ENCODE results near the gene SPECC1L. TPM values are rescaled to one million over a fixed set of nuclear protein-coding genes. Genes with fewer than 3 reads are reported as not detected.

The SPECC1L gene
- total RNA-seq, 1 experiment from 2014 or later = 52.2 TPM

DNA sequence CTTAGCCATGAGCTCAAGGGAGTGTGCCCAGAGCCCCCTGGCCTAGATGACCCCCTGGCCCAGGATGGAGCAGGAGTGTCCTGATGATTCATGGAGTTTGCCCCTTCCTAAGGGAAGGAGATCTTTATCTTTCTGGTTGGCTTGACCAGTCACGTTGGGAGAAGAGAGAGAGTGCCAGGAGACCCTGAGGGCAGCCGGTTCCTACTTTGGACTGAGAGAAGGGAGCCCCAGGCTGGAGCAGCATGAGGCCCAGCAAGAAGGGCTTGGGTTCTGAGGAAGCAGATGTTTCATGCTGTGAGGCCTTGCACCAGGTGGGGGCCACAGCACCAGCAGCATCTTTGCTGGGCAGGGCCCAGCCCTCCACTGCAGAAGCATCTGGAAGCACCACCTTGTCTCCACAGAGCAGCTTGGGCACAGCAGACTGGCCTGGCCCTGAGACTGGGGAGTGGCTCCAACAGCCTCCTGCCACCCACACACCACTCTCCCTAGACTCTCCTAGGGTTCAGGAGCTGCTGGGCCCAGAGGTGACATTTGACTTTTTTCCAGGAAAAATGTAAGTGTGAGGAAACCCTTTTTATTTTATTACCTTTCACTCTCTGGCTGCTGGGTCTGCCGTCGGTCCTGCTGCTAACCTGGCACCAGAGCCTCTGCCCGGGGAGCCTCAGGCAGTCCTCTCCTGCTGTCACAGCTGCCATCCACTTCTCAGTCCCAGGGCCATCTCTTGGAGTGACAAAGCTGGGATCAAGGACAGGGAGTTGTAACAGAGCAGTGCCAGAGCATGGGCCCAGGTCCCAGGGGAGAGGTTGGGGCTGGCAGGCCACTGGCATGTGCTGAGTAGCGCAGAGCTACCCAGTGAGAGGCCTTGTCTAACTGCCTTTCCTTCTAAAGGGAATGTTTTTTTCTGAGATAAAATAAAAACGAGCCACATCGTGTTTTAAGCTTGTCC lies 171.0 kb downstream of the SPECC1L start:
- no peak overlapping the region for H3K27ac Mint-ChIP-seq (ENCODE audit: unreplicated experiment)
- no peaks in the 10 kb centered on the region for H3K27me3 Mint-ChIP-seq (ENCODE audit: unreplicated experiment)
- TF ChIP-seq, protein P1, sequence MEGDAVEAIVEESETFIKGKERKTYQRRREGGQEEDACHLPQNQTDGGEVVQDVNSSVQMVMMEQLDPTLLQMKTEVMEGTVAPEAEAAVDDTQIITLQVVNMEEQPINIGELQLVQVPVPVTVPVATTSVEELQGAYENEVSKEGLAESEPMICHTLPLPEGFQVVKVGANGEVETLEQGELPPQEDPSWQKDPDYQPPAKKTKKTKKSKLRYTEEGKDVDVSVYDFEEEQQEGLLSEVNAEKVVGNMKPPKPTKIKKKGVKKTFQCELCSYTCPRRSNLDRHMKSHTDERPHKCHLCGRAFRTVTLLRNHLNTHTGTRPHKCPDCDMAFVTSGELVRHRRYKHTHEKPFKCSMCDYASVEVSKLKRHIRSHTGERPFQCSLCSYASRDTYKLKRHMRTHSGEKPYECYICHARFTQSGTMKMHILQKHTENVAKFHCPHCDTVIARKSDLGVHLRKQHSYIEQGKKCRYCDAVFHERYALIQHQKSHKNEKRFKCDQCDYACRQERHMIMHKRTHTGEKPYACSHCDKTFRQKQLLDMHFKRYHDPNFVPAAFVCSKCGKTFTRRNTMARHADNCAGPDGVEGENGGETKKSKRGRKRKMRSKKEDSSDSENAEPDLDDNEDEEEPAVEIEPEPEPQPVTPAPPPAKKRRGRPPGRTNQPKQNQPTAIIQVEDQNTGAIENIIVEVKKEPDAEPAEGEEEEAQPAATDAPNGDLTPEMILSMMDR (IDR thresholded peaks at IDR 0.05; ENCODE audit: unreplicated experiment) = no peak
- no peak overlapping the region for H3K4me3 Mint-ChIP-seq (ENCODE audit: low read depth, unreplicated experiment)
- CTCF ChIA-PET = interaction anchor here (0.5 kb wide), 2 partner anchors 113 to 158 kb away, joined by 4 to 6 read pairs; partner anchors contain the start of gene GUCD1
- DNase-seq = no peak
- H3K4me1 Mint-ChIP-seq (ENCODE audit: low read depth, unreplicated experiment) = no peaks in the 10 kb centered on the region
- no TSS peak for BruUV-seq (replicated peaks)
- intact Hi-C loops (cut with micrococcal nuclease; ENCODE audit: unreplicated experiment) = no loop called here
- H3K36me3 Mint-ChIP-seq (ENCODE audit: insufficient read depth, unreplicated experiment) = no peaks in the 10 kb centered on the region
- H3K9me3 Mint-ChIP-seq (ENCODE audit: low read depth, unreplicated experiment) = no peaks in the 10 kb centered on the region

DNA sequence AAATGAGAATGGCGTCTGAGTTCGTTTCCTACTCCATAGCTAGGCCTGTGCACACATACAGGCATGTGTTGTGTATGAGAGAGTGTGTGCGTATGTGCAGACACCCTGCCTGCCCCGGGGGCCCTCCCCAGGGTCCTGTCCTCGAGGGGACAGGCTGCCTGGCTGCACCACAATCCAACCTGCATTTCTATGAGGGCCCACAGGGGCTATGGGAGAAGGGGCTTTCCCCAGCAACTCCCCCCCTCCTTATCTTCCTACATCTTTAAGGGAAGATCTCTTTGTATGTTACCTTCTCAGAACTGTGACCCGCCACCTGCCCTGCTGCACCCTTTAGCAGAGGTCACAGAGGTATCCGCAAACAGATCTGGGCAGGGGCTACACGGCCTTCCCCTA lies 171.7 kb downstream of the SPECC1L start:
- Mint-ChIP-seq H3K27me3 (ENCODE audit: unreplicated experiment) (no peaks in the 10 kb centered on the region), H3K4me3 (ENCODE audit: low read depth, unreplicated experiment) (no peak overlapping the region), H3K36me3 (ENCODE audit: insufficient read depth, unreplicated experiment) (no peaks in the 10 kb centered on the region), H3K9me3 (ENCODE audit: low read depth, unreplicated experiment) (no peaks in the 10 kb centered on the region), H3K4me1 (ENCODE audit: low read depth, unreplicated experiment) (no peaks in the 10 kb centered on the region), H3K27ac (ENCODE audit: unreplicated experiment) (no peak overlapping the region)
- CTCF ChIA-PET = interaction anchor here (0.5 kb wide), 1 partner anchor 157 kb away, joined by 4 read pairs; no protein-coding TSS in a partner anchor
- intact Hi-C loops (cut with micrococcal nuclease; ENCODE audit: unreplicated experiment) = no loop called here
- DNase-seq = no peak
- no TSS peak for BruUV-seq (replicated peaks)
- TF ChIP-seq, protein P1 (IDR thresholded peaks at IDR 0.05; ENCODE audit: unreplicated experiment) = no peak

DNA sequence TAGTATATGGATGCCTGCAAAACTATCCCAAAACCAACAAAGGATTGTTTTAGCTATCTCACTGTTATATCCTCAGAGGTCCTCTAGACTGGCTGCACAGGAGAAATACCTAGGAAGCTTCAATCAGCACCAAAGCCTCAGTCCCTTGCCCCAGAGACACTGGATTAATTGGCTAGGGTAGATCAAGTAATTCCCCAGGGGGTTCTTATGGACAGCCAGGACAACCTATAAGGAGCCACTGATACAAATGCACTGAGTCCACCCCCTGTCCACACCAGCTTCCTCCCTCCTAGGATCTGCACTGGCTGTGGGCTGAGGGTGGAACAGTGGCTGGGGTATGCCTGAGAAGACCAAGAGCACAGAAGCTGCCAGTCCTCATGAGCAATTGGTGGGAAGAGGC lies 173.0 kb downstream of the SPECC1L start:
- peaks cover 3% of the 10 kb centered on the region for H3K27me3 Mint-ChIP-seq (ENCODE audit: unreplicated experiment)
- no peak overlapping the region for H3K27ac Mint-ChIP-seq (ENCODE audit: unreplicated experiment)
- H3K9me3 Mint-ChIP-seq (ENCODE audit: low read depth, unreplicated experiment) = no peaks in the 10 kb centered on the region
- CTCF ChIA-PET = no interaction called here
- H3K4me3 Mint-ChIP-seq (ENCODE audit: low read depth, unreplicated experiment) = no peak overlapping the region
- no peaks in the 10 kb centered on the region for H3K36me3 Mint-ChIP-seq (ENCODE audit: insufficient read depth, unreplicated experiment)
- TF ChIP-seq, protein P1 (IDR thresholded peaks at IDR 0.05; ENCODE audit: unreplicated experiment) = no peak
- BruUV-seq (replicated peaks) = no TSS peak
- DNase-seq = no peak
- intact Hi-C loops (cut with micrococcal nuclease; ENCODE audit: unreplicated experiment) = no loop called here
- no peaks in the 10 kb centered on the region for H3K4me1 Mint-ChIP-seq (ENCODE audit: low read depth, unreplicated experiment)

DNA sequence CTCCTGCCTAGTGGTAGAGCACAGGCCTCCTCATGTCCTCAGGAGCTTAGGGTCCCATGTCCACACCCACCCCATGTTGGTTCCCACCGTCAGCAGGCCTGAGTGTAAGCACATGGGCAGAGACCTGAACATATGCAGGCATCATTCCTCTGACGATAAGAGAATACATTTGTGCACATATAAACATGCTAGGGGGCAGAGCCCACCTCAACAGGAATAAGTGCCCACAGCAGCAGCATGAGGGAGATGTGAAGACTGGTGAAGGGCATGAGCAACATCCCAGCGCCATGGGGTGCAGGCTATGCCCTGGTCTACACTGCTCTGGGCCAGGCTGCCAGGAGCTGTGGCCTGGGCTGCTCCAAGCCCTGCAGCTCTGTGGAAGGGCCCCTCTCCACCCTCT lies 173.6 kb downstream of the SPECC1L start:
- H3K4me1 Mint-ChIP-seq (ENCODE audit: low read depth, unreplicated experiment) = no peaks in the 10 kb centered on the region
- H3K9me3 Mint-ChIP-seq (ENCODE audit: low read depth, unreplicated experiment) = no peaks in the 10 kb centered on the region
- TF ChIP-seq, protein P1 (IDR thresholded peaks at IDR 0.05; ENCODE audit: unreplicated experiment) = no peak
- peaks cover 9% of the 10 kb centered on the region for H3K27me3 Mint-ChIP-seq (ENCODE audit: unreplicated experiment)
- no peak overlapping the region for H3K4me3 Mint-ChIP-seq (ENCODE audit: low read depth, unreplicated experiment)
- intact Hi-C loops (cut with micrococcal nuclease; ENCODE audit: unreplicated experiment) = no loop called here
- no peak overlapping the region for H3K27ac Mint-ChIP-seq (ENCODE audit: unreplicated experiment)
- DNase-seq = no peak
- no TSS peak for BruUV-seq (replicated peaks)
- no peaks in the 10 kb centered on the region for H3K36me3 Mint-ChIP-seq (ENCODE audit: insufficient read depth, unreplicated experiment)
- CTCF ChIA-PET = interaction anchor here (1.0 kb wide), 1 partner anchor 77 kb away, joined by 3 read pairs; no protein-coding TSS in a partner anchor

Measured in Calu3 (cell line).